Measurements from ENCODE around the gene ICE2. TPM values are rescaled to one million over a fixed set of nuclear protein-coding genes. Genes with fewer than 3 reads are reported as not detected.

Gene ICE2
- total RNA-seq, 1 donor from 2014 or later, result 39.5 TPM

GRCh38 chr15:60374628-60375081, 104.3 kb downstream of the ICE2 start:
- Histone ChIP-seq H3K4me1 (peaks cover 69% of the 10 kb centered on the region), H3K27me3 (ENCODE audit: low read depth) (no peaks in the 10 kb centered on the region), H3K4me3 (no peak overlapping the region), H3K27ac (peak overlapping the region; percentile 44), H3K9me3 (no peaks in the 10 kb centered on the region), H3K36me3 (peaks cover 91% of the 10 kb centered on the region)
- DNase-seq (no peak), ATAC-seq (peak; percentile 79 to 80)
- intact Hi-C loops (cut with DNase I), result no loop called here
- no peak for TF ChIP-seq CTCF (IDR thresholded peaks at IDR 0.05)

- intact Hi-C loops (cut with DNase I), result no loop called here
Measured at GRCh38 chr15:60374209-60374608, 104.7 kb downstream of the ICE2 start.

GRCh38 chr15:60373745-60374144, 105.2 kb downstream of the ICE2 start:
- intact Hi-C loops (cut with DNase I), result no loop called here
- Histone ChIP-seq H3K4me3 (no peak overlapping the region), H3K36me3 (peaks cover 89% of the 10 kb centered on the region), H3K9me3 (no peaks in the 10 kb centered on the region), H3K27me3 (ENCODE audit: low read depth) (no peaks in the 10 kb centered on the region), H3K4me1 (peaks cover 63% of the 10 kb centered on the region), H3K27ac (peak overlapping the region; percentile 64)
- TF ChIP-seq CTCF (IDR thresholded peaks at IDR 0.05), result no peak
- no peak for ATAC-seq
- DNase-seq, result no peak

More at GRCh38 chr15:60374209-60374608, 104.7 kb downstream of the ICE2 start:
- DNase-seq, result no peak
- H3K4me3 ChIP-seq, result no peak overlapping the region
- no peak for TF ChIP-seq CTCF (IDR thresholded peaks at IDR 0.05)
- peaks cover 91% of the 10 kb centered on the region for H3K36me3 ChIP-seq
- H3K9me3 ChIP-seq, result no peaks in the 10 kb centered on the region
- H3K27ac ChIP-seq, result peak overlapping the region; percentile 44
- no peak for ATAC-seq
- H3K27me3 ChIP-seq (ENCODE audit: low read depth), result no peaks in the 10 kb centered on the region
- H3K4me1 ChIP-seq, result peaks cover 64% of the 10 kb centered on the region

GRCh38 chr15:60373327-60373726, 105.6 kb downstream of the ICE2 start:
- intact Hi-C loops (cut with DNase I), result no loop called here
- H3K4me3 ChIP-seq, result no peak overlapping the region
- no peaks in the 10 kb centered on the region for H3K9me3 ChIP-seq
- peaks cover 89% of the 10 kb centered on the region for H3K36me3 ChIP-seq
- H3K27me3 ChIP-seq (ENCODE audit: low read depth), result no peaks in the 10 kb centered on the region
- H3K27ac ChIP-seq, result peak overlapping the region; percentile 64
- DNase-seq (no peak), ATAC-seq (no peak)
- TF ChIP-seq CTCF (IDR thresholded peaks at IDR 0.05), result no peak
- H3K4me1 ChIP-seq, result peaks cover 63% of the 10 kb centered on the region

GRCh38 chr15:60372756-60373155, 106.2 kb downstream of the ICE2 start:
- Histone ChIP-seq H3K27me3 (ENCODE audit: low read depth) (no peaks in the 10 kb centered on the region), H3K4me1 (peaks cover 63% of the 10 kb centered on the region), H3K4me3 (no peak overlapping the region), H3K9me3 (no peaks in the 10 kb centered on the region), H3K27ac (peak overlapping the region; percentile 71), H3K36me3 (peaks cover 84% of the 10 kb centered on the region)
- no peak for TF ChIP-seq CTCF (IDR thresholded peaks at IDR 0.05)
- DNase-seq (no peak), ATAC-seq (no peak)
- intact Hi-C loops (cut with DNase I), result no loop called here

- Histone ChIP-seq H3K4me1 (peaks cover 63% of the 10 kb centered on the region), H3K4me3 (no peak overlapping the region), H3K27me3 (ENCODE audit: low read depth) (no peaks in the 10 kb centered on the region), H3K36me3 (peaks cover 79% of the 10 kb centered on the region), H3K27ac (peak overlapping the region; percentile 71), H3K9me3 (no peaks in the 10 kb centered on the region)
- TF ChIP-seq CTCF (IDR thresholded peaks at IDR 0.05), result no peak
- intact Hi-C loops (cut with DNase I), result no loop called here
- ATAC-seq, result no peak
- no peak for DNase-seq
Measured at GRCh38 chr15:60372227-60372626, 106.7 kb downstream of the ICE2 start.
